HTERT RPE-1 (cell line): Measurements from ENCODE around the gene ABHD1.

Experiments
- in situ Hi-C: fragments of 300-500 bp; cut with MboI; formaldehyde crosslinking; loops from 4 replicates; pipeline ENCODE4 v1.14.3; 2020; ENCODE audit warnings: low sequenced_read_pairs

Gene ABHD1

DNA sequence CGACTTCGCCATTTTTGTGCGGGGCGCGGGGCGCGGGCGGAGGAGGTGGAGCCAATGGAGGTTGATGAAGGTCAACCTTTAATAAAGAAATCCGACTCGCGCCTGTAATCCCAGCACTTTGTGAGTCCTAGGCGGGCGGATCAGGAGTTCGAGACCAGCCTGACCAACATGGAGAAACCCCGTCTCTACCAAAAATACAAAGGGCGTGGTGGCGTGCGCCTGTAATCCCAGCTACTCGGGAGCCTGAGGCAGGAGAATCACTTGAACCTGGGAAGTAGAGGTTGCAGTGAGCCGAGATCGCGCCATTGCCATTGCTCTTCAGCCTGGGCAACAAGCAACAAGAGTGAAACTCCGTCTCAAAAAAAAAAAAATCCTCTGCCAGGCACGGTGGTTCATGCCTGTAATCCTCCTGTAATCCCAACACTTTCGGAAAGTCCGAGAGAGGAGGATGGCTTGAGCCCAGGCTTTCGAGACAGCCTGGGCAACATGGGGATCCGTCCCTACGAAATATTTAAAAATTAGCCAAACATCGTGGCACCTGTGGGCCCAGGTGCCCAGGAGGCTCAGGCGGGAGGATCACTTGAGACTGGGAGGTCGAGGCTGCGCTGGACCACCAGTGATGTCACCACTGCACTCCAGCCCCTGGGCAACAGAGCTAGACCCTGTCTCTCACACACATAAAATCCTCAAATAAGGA is 11.3 kb downstream of the ABHD1 start:
- in situ Hi-C loops: no loop called here

DNA sequence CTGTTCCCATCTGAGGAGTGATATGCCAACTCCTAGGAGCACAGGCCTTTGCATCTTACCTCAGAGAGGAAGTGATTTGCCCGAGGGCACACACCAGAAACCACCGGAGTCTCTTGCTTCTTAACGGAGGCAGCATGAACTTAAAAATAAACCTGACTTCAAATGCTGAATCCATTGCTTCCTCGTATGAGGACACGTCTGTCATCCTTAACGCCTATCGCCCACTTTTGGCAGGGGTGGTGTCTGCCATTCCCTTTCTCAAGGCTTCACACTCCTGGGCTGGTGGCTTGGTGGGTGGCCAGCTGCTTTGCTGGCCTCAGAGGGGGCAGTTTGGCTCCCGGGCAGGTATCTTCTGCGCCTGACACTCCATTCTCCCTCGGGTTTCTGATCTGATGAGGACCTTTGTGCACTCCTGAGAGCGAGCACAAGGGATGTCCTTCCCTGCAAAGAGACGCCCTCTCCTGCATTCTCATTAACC is 11.9 kb downstream of the ABHD1 start:
- in situ Hi-C loops: no loop called here

DNA sequence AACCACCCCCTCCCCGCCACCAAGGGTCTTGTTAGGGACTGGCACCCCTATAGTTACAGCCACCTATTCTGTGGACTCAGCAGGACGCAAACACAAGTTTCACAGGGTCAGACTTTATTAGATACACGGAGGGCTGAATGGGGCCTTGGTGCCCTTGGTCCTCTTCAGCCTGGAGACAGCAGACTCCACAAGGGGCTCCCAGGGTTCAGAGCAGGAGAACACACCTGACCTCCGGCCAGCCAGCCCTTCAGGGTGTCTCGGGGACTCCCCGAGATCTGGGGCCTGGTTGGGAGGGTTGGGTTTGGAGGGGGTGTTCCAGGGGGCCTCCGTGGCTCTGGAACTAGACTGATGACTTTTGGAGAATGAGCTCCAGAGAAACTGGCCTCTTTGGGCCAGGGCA is 13.1 kb downstream of the ABHD1 start:
- in situ Hi-C loops: no loop called here

DNA sequence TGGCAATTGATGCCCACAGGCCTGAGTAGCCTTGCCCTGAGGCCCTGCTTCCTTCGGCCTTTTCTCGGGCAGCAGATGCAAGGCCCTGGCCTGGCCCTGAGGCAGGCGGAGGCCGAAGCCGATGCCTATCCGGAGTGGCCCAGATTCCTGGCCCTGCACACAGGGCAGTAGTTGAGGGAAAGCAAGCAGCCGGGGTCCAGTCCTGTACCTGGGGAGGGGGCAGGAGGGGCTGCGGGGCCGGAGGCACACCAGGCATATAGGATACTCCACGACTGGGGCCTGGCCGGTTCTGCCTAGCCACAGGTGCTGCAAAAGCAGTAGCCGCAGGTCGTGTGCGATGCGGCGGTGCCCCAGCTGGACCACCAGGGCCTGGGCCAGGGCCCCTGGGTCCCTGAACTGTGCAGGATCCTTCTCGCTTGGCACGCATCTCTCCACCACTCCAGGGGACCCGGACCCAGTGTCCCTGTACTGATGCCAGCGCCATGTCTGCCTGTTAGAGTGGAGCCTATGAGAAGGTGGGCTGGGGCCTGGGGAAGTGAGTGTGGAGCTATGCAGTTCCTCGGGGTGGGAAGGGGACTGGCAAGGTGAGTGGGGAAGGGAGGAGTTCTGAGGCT is 13.8 kb downstream of the ABHD1 start:
- in situ Hi-C loops: no loop called here

DNA sequence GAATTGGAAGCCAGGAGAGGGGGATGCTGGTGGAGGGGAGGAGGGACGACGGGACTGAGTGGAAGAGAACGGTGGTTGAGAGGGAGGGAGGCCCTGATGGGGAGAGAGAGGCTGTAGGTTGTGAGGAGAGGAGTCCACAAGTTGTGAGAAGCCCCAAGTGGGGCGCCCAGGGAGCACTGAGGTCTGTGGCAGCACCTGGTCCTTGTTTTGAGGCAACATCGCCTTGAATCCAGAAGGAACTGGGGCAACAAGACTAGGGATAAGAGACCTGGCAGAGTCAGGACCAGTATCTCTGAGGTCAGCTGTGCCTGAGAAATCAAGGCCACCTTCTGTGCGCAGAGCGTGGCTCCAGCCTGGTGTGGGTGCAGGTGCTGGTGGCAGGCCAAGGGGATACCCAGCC is 14.5 kb downstream of the ABHD1 start:
- in situ Hi-C loops: no loop called here

DNA sequence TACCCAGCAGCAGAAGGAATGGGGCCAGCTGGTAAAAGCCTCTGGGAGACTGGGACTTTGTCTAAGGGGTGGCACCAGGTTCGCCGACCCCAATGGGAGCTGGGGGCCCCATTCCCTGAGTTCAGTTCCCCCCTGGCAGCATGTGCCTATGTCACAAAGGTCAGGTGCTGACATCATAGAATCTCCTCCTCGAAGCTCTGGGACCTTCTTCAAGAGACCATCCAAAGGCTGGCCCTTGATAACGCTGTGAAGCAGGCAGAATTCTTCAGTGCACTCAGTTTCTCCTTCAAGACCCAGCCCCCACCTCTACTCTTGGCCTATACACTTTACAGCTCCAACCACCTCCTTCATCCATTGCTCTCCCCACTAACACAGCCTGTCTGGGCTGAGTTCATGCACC is 15.7 kb downstream of the ABHD1 start, which contains the start of gene PRR30:
Gene PRR30, minus strand, starts transcription at position 101 of the 400 bp plus-strand sequence. CDS start 1,081 bp downstream, outside the sequence.
- in situ Hi-C loops: no loop called here

DNA sequence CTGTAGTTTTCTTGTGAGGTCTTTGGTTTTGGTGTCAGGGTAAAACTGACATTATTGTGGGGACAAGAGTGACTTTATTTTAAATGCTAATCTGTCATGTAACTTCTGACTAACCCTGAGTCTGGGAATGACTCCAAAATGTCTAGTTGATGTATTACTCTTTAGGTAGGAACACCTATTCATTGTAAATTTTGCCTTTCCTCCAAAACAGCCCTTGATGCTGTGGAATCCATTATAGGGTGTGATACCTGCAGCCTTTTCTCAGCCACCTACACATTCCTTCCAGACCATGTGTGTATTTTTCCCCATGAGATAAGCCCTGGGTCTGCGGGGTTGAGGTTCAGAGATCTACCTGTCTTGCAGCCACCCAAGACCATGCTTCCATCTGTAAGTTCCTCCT is 19.7 kb downstream of the ABHD1 start:
- in situ Hi-C loops: no loop called here

DNA sequence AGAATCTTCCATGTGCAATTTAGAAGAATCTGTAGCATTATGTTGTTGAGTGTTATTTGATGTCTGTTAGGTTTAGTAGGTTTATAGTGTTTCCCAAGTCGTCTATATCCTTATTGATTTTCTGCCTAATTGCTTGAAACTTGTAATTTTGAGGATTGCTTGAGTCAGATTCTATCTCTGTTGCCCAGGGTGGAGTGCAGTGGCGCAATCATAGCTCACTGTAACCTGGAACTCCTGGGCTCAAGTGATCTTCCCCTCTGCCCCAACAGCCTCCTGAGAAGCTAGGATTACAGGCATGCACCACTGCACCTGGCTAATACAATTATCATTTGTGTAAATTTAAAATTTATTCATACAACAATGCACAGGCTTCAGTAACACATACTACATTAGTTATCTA is 22.1 kb downstream of the ABHD1 start:
- in situ Hi-C loops: no loop called here

DNA sequence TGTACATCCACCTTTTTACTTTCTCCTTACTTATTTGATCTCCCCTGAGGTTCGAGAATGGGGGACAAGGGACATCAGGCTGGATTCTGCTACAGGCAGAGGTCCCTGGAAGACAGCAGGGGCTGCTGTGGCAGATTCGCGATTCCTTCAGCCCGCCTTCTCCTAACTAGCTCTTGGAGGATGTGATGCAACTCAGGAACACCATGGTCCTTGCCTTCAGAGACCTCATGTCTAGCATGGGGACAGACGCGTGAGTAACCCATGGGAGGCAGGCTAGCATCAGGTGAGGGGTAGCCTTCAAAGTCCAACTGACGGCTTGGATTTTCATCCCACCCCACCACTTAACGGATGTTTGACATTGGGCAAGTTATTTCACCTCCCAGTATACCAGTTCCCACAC is 24.3 kb downstream of the ABHD1 start:
- in situ Hi-C loops: no loop called here

DNA sequence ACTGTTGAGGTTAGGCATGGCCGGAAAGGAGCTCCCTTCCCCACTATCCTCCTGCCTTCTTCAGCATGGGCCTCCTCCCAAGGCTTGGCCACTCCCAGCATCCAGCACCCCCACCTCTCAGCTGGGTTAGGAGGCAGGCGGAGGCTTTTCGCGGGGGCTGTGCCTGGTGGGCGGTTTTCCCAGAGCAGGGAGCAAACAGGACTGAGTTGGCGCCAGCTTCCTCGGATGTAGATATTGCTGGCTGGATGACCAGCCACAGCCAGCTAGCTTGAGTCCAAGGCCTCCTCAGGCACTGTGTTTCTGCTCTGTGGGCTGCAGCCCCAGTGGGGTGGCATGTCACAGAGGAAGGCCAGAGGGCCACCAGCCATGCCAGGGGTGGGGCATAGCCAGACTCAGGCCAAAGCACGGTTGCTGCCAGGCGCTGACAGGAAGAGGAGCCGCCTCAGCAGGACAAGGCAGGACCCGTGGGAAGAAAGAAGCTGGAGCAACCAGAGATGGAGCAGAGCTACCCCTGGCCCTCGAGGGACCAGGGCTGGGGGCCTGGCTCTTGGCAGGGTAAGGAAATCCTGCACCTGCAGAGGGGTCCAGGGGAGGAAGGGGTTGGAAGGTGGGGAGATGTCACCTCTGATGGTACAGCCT is 25.3 kb downstream of the ABHD1 start, which contains the start of gene TCF23:
Gene TCF23, plus strand, starts transcription at position 204 of the 639 bp plus-strand sequence. Its CDS starts 130 bp downstream, at position 334.
- in situ Hi-C loops: no loop called here

DNA sequence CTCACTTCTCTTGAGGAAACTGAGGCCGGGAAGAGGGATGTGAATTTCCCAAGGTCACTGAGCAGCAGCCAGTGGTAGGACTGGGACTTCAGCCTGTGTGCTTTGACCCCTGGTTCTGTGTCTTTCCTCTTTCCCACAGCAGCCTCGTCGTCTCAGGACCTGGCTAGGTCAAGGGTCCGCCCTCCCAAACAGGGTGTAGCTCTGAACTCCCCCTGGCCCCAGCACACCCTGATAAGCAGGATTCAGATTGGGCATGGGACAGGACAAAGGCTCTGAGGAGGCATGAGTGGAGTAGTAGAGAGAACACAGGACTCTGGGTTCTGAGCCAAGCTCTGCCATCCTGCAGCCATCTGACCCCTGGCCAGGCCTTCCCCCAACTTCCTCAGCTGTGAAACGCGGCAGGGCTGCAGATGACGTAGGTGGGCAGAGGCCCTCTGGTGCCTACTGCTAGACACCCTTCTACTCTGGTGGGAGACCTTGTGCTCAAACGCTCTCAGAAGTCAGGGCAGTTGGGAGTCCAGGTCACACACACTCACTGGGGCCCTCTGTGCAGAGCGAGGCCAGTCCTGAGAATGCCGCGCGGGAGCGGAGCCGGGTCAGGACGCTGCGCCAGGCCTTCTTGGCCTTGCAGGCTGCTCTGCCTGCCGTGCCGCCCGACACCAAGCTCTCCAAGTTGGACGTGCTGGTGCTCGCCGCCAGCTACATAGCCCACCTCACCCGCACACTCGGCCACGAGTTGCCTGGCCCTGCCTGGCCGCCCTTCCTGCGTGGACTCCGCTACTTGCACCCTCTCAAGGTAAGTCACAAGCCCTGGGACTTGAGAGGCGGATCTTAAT is 26.2 kb downstream of the ABHD1 start:
- in situ Hi-C loops: no loop called here

DNA sequence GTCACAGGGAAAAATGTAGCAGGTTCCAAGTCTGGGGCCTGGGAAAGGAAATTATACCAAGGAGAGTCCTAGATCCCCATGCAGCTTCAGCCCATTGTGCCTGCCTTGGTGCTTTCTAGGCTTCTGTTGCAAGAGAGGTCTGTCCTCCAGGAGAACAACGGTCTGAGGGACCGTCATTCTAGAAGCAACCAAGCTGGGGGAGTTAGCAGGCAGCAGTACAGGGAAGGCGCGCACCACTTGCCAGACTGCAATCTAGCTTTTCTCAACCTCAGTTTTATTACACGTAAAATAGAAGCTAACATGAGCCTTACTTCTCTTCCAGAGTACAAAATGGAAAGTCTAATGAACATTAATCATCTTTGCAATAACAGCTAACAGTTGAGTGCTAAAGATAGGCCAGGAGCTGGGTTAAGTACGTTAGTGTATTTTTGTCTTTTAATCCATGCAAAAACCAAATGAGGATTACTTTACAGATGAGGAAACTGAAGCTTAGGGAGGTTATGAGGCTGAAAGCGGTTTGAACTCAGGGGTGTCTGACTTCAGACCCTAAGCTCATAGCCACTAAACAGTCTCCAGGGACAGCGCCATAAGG is 27.1 kb downstream of the ABHD1 start:
- in situ Hi-C loops: no loop called here

DNA sequence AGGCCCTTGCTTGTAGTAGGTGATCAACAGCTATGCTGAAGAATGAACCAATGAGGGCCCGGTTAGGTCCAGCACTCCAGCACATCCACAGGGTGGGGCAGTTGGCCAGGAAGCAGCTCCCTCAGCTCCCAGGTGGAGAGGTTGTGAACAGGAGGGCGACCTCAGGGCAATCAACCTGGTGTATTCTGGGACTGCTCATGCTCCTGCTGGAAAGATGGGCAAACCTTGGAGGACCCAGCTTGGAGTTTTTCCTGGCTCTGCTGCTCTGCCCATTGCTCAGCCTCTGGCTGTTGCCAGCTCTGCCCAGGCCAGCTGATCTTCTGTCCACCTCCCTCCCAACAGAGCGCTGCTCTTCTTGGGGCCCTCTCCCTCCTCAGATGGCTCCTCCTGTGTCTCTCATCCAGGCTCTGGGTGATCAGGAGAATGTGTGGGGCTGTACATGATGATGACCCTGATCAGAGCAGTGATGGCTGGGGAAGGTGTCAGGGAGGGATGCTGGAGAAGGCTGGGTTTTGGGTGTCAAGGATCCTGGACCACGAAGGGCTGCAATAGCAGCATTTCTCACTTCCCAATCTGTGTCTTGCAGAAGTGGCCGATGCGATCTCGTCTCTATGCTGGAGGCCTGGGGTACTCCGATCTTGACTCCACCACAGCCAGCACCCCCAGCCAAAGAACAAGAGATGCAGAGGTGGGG is 28.6 kb downstream of the ABHD1 start:
- in situ Hi-C loops: no loop called here

DNA sequence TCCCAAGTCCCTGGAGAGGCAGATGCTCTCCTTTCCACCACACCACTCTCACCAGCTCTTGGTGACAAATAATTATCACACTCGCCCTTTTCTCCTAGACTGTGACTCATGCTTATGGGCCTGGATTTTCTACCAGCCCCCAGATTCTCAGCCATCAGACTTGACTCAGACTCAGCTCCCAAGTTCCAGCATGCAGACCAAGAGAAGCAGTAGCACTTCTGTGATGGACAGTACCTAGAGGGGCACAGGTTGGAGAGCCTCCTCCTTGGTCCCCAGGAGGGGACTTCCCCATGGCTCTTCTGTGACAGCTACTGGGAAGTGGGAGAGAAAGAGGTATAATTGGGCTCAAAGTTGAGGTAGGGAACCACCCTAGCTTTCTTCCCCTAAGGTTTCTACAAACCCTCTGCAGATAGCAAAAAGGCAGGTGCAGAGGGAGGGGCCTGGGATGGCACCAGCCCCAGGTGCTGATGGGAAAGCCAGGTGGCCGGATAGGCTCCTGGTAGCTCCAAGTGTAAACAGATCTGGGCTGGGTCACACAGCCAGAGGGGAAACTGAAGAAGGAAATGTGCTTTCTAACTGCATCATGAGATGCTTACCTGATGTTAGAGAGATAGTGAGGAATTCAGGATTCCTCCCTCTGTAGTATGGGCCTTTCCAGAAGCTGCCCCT is 29.3 kb downstream of the ABHD1 start:
- in situ Hi-C loops: no loop called here

DNA sequence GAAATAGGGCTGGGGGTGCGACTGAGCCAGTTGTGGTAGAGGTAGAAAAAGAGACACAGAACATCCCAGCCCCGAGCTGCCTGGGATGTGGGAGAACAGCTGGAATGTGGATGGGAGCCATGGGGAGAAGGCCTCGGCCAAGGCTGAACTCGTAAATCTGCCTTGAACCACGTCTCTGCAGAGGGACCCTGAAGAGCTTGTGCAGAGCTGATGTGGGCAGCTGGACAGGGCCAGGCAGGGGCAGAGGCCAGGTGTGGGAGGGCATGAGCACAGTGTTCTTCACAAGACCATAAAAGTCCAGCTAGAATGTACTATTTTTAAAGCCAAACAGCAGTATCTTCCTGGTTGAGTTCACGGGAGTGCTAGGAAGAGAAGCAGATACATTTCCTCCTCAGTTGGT is 30.9 kb downstream of the ABHD1 start:
- in situ Hi-C loops: no loop called here

DNA sequence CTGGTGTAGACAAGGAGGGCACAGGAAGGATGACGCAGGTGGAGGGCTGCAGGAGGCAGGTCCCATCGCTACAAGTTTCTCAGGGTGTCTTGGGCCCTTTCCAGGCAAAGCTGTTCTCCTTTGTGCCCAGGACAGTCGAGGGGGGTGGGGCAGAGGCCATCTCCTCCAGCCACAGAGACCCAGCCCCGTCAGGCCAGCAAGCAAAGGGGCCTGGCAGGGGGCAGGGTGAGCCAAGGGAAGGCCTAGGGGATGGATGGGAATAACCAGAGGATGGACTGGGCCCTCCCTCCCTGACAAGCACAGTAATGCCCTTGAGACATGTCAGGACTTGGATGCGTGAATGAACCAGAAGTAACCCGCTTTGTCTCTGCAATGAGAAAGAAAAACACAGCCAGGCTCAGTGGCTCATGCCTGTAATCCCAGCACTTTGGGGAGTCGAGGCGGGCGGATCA is 31.5 kb downstream of the ABHD1 start:
- in situ Hi-C loops: no loop called here

DNA sequence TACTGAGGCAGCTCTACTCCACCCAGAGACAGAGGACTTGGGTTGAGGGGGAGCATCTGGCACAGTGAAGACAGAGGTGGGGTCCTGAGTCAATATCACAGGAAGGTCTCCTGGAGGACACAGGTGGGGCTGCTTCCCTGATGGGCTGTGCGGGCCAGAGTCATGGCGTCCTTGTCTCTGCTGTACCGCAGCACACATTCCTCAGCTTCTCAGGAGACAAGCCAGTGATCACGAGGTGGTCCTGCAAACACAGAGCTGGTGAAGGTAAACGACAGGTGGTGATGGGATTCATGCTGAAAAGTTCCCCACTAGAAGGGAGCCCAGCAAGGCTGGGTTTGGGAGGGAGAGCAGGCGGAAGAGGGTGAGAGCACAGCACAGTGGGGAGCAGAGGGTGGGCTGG is 34.9 kb downstream of the ABHD1 start:
- in situ Hi-C loops: no loop called here

DNA sequence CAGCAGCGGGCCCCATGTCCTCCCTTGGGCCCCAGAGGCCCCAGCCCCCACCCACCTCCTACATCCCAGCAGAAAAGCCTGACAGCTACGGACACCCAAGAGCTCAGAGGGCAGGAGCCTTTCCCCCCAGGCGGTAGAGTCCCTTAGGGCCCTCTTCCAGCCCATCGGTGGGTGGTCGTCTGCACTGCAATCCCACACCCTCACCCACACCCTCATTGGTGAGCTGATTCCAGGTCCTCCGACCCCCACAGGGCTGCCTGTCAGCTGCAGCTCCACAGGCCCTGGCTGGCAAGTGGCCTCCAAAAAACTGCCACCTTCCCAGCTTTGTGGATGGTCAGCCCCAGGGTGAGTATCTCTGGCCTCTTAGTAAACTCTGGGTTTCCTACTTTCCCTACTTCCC is 35.7 kb downstream of the ABHD1 start:
- in situ Hi-C loops: no loop called here

DNA sequence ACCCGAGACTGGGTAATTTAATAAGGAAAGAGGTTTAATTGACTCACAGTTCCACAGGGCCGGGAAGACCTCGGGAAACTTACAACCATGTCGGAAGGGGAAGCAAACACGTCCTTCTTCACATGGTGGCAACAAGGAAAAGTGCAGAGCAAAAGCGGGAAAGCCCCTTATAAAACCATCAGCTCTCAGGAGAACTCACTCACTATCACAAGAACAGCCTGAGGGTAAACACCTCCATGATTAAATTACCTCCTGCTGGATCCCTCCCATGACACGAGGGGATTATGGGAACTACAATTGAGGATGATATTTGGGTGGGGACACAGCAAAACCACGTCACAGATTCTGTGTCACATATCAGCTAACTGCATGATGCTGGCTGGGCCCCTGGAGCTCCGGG is 36.6 kb downstream of the ABHD1 start:
- in situ Hi-C loops: no loop called here
